ENCODE measurements around the gene PTPRG. TPM values are rescaled to one million over a fixed set of nuclear protein-coding genes. Genes with fewer than 3 reads are reported as not detected.
A peak's percentile ranks its signal among the peaks of the same experiment; 100 is the strongest.

Gene PTPRG
- total RNA-seq, 1 experiment from 2014 or later: 69.3 TPM

DNA sequence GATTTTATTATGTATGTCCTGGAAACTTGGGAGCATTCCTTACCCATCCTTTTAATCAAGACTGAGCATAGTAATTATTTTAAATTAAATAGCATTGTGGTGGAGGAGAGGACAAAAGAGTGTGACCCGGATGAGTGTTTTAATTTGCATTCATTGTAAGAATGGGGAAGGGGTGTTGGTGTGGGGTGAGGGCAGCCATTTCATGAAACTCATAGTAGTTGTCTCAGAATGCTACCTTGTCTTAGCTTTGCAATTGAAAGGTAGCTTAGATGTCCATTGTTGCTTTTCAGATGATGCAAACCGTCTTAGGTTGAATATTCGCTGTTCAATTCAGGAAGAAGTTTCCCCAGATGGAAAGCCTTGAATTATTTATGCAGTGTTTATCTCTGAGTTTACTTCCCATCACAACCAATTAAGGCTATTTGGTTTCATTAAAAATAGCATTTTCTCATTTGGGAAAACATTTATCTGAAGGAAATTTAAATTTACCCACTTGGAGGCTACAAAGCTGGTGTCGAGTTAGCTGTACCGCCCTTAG, 483.6 kb downstream of the PTPRG start:
- Histone ChIP-seq H3K9me3 (ENCODE audit: control insufficient read depth, low read depth, low read length) (no peaks in the 10 kb centered on the region), H3K27me3 (ENCODE audit: insufficient read depth, low read length) (no peaks in the 10 kb centered on the region), H2BK120ac (ENCODE audit: low read depth, low read length, poor library complexity, severe bottlenecking) (no peak overlapping the region), H4K20me1 (ENCODE audit: control insufficient read depth, insufficient read depth, insufficient read length) (no peaks in the 10 kb centered on the region), H3K23ac (ENCODE audit: insufficient read length, low read depth, low read length) (no peak overlapping the region), H3K4ac (ENCODE audit: low read depth, low read length) (no peak overlapping the region), H4K8ac (replicated peaks; ENCODE audit: insufficient read length, low read depth, low read length) (no peak overlapping the region), H4K91ac (ENCODE audit: insufficient read length, low read depth, low read length) (no peak overlapping the region), H3K27ac (ENCODE audit: insufficient read length, low read depth, low read length) (peak overlapping the region; percentile 25), H3K79me1 (ENCODE audit: insufficient read depth, low read depth, low read length, poor library complexity, severe bottlenecking) (no peaks in the 10 kb centered on the region), H2BK20ac (ENCODE audit: low read depth, low read length, poor library complexity, severe bottlenecking) (no peak overlapping the region), H3K9ac (ENCODE audit: extremely low read depth, insufficient read length, low read length) (no peak overlapping the region), H3K4me2 (ENCODE audit: insufficient read depth, insufficient read length, low read length) (no peak overlapping the region), H3K18ac (ENCODE audit: insufficient read length, low read depth, low read length) (no peak overlapping the region), H2BK5ac (ENCODE audit: insufficient read length, low read length) (no peak overlapping the region), H2BK12ac (ENCODE audit: insufficient read length, low read depth, low read length) (no peak overlapping the region), H3K4me1 (ENCODE audit: insufficient read depth, low read length) (peaks cover 6% of the 10 kb centered on the region; the same call in 1 of the 2 replicates), H3K14ac (ENCODE audit: insufficient read depth, low read length) (no peak overlapping the region), H2AFZ (ENCODE audit: low read length) (no peak overlapping the region), H2AK5ac (ENCODE audit: insufficient read length, low read length) (no peak overlapping the region), H3T11ph (ENCODE audit: low read length) (no peak overlapping the region), H4K5ac (ENCODE audit: insufficient read length, low read depth, low read length) (no peak overlapping the region), H2BK15ac (ENCODE audit: low read depth, low read length) (no peak overlapping the region), H3K56ac (ENCODE audit: insufficient read length, low read depth, low read length) (no peak overlapping the region), H3K23me2 (ENCODE audit: insufficient read length, low read depth, low read length, poor library complexity, severe bottlenecking) (no peaks in the 10 kb centered on the region), H3K79me2 (ENCODE audit: insufficient read depth, low read length) (no peaks in the 10 kb centered on the region)
- TF ChIP-seq, protein P1, sequence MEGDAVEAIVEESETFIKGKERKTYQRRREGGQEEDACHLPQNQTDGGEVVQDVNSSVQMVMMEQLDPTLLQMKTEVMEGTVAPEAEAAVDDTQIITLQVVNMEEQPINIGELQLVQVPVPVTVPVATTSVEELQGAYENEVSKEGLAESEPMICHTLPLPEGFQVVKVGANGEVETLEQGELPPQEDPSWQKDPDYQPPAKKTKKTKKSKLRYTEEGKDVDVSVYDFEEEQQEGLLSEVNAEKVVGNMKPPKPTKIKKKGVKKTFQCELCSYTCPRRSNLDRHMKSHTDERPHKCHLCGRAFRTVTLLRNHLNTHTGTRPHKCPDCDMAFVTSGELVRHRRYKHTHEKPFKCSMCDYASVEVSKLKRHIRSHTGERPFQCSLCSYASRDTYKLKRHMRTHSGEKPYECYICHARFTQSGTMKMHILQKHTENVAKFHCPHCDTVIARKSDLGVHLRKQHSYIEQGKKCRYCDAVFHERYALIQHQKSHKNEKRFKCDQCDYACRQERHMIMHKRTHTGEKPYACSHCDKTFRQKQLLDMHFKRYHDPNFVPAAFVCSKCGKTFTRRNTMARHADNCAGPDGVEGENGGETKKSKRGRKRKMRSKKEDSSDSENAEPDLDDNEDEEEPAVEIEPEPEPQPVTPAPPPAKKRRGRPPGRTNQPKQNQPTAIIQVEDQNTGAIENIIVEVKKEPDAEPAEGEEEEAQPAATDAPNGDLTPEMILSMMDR (conservative IDR thresholded peaks at IDR 0.05): no peak
- peak overlapping the region; percentile 28 to 73 (median 68); a peak in 3 of 7 replicates for H3K27ac Mint-ChIP-seq
- H3K36me3 Mint-ChIP-seq (ENCODE audit: insufficient read depth in 1 of 3, low read depth in 3 of 3): peaks cover 0 to 2% (median 0%) of the 10 kb centered on the region in 3 experiments; a peak in 1 of 7 replicates
- no CpG with 5 or more reads among the region's 5 CpGs for WGBS (ENCODE audit: extremely low coverage, insufficient read length, low lambda C conversion rate)
- H3K9me3 Mint-ChIP-seq: no peaks in the 10 kb centered on the region
- no peak for DNase-seq
- H3K4me1 Mint-ChIP-seq: peaks cover 56 to 65% of the 10 kb centered on the region in 2 experiments
- H3K4me3 Mint-ChIP-seq: peak overlapping the region in 1 of 2 experiments; percentile 49; a peak in 1 of 5 replicates
- H3K27me3 Mint-ChIP-seq (ENCODE audit: low read depth): no peaks in the 10 kb centered on the region
